ENCODE results near the gene PLEKHA3.
"Not testable (repeated sequence)": the region's sequence is repeated elsewhere in the genome, so short reads cannot be mapped to it uniquely, and the experiment has no call there.

PLEKHA3 gene

DNA sequence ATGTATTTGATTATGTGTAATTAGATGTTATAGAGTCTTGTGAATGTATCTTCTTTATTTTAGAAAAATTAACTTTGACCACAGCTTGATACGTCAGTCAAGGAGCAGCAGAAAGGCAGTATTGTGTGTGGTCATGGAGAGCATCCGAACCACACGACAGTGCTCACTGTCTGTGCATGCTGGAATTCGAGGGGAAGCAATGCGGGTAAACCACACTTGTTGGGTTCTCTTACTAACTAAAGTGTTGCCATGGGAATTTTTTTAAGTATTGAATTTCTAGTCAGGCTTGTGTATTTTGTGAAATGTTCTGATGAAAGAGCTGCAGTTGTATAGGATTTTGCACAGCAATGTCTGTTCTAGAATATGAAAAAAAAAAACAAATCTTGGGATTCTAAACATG, 24.3 kb upstream of the PLEKHA3 start:
- no peak overlapping the region for H3K27ac ChIP-seq (ENCODE audit: low read depth in 2 of 2, low read length in 2 of 2)

DNA sequence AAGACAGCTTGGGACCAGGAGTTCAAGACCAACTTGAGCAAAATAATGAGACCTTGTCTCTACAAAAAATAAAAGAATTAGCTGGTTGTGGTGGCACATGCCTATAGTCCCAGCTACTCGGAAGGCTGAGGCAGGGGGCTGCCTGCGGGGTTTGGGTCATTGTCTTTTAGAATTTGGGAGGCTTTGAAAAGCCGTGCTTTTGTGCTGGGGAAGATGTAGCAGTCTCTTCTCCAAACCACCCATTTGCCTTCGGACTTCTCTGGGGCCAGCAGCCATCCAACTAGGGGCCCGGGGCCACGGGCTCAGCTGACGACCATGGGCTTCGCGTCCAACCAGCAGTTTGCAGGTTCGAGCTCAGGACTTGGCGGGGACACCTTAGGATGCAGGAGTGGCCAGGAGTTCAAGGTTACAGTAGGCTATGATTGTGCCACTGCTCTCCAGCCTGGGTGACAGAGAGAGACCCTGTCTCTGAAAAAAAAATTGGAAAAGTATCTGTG, 22.8 kb upstream of the PLEKHA3 start:
- no peak overlapping the region for H3K9ac ChIP-seq (ENCODE audit: low read depth in 1 of 2, low read length in 2 of 2)
- H3K36me3 ChIP-seq (ENCODE audit: control insufficient read depth in 2 of 2, insufficient read depth in 2 of 2, low read length in 2 of 2), result no peaks in the 10 kb centered on the region
- H3K4me1 ChIP-seq (ENCODE audit: control insufficient read depth in 2 of 2, insufficient read depth in 2 of 2, low read length in 2 of 2), result no peaks in the 10 kb centered on the region
- no peak overlapping the region for H3K4me3 ChIP-seq (ENCODE audit: low read length in 2 of 2)
- no peaks in the 10 kb centered on the region for H3K9me3 ChIP-seq (ENCODE audit: control insufficient read depth in 2 of 2, low read length in 2 of 2)
- H3K27ac ChIP-seq (ENCODE audit: low read depth in 2 of 2, low read length in 2 of 2), result no peak overlapping the region
- H3K27me3 ChIP-seq (ENCODE audit: control insufficient read depth in 2 of 2, insufficient read depth in 2 of 2, low read length in 2 of 2), result no peaks in the 10 kb centered on the region

More for the DNA sequence above, 24.3 kb upstream of the PLEKHA3 start:
- Histone ChIP-seq H3K4me1 (ENCODE audit: control insufficient read depth in 2 of 2, insufficient read depth in 2 of 2, low read length in 2 of 2) (peaks cover 0 to 5% of the 10 kb centered on the region in 2 donors), H3K9me3 (ENCODE audit: control insufficient read depth in 2 of 2, low read length in 2 of 2) (no peaks in the 10 kb centered on the region), H3K9ac (ENCODE audit: low read depth in 1 of 2, low read length in 2 of 2) (no peak overlapping the region), H3K36me3 (ENCODE audit: control insufficient read depth in 2 of 2, insufficient read depth in 2 of 2, low read length in 2 of 2) (no peaks in the 10 kb centered on the region), H3K27me3 (ENCODE audit: control insufficient read depth in 2 of 2, insufficient read depth in 2 of 2, low read length in 2 of 2) (no peaks in the 10 kb centered on the region), H3K4me3 (ENCODE audit: low read length in 2 of 2) (no peak overlapping the region)

DNA sequence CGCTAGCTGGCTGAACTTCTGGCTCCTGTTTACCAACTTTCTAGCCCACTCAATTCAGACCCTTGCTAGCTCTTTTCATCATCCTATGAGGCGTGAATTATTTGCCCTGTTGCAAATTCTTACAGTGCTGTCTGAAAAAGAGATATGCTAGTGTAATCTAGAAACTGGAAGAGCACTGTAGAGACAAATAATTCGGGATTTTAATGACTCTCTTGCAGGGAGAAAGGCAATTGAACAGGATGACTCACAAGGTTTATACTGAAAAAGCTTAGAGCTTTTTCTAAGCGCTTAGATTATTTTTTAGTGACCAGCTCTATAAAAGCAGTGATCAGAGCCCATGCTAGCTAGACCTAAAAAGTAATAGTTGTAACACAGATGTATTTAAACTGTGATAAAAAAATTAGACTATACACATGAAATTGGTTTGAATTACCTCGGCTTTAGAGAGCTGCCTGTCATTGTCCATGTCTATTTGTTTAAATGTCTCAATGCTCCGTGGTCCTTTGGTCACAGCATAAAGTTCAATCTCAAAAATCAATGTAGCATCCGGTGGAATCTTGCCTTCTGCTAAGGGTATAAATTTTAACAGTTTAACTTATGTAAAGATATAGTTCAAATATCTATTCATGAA, 10.9 kb upstream of the PLEKHA3 start:
- H3K9me3 ChIP-seq (ENCODE audit: control insufficient read depth in 2 of 2, low read length in 2 of 2), result no peaks in the 10 kb centered on the region

DNA sequence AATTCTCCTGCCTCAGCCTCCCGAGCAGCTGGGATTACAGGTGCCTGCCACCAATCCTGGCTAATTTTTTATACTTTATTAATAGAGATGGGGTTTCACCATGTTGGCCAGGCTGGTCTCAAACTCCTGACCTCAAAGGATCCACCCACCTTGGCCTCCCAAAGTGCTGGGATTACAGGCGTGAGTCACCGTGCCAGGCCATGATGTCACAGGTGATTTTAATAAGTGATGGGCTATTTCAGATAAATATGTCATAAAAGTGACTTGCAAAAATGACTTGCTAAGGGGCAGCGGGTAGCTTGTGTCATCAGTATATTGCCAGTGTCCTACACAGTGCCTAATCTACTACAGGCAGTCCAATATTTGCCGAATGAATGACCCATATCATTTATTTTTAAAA, 8.9 kb upstream of the PLEKHA3 start:
- H3K9me3 ChIP-seq (ENCODE audit: control insufficient read depth in 2 of 2, low read length in 2 of 2); H3K9ac ChIP-seq (ENCODE audit: low read depth in 1 of 2, low read length in 2 of 2); H3K36me3 ChIP-seq (ENCODE audit: control insufficient read depth in 2 of 2, insufficient read depth in 2 of 2, low read length in 2 of 2); H3K4me3 ChIP-seq (ENCODE audit: low read length in 2 of 2); H3K27me3 ChIP-seq (ENCODE audit: control insufficient read depth in 2 of 2, insufficient read depth in 2 of 2, low read length in 2 of 2); H3K4me1 ChIP-seq (ENCODE audit: control insufficient read depth in 2 of 2, insufficient read depth in 2 of 2, low read length in 2 of 2); H3K27ac ChIP-seq (ENCODE audit: low read depth in 2 of 2, low read length in 2 of 2): not testable (repeated sequence)

More for the DNA sequence above, 10.9 kb upstream of the PLEKHA3 start:
- H3K4me1 ChIP-seq (ENCODE audit: control insufficient read depth in 2 of 2, insufficient read depth in 2 of 2, low read length in 2 of 2), result no peaks in the 10 kb centered on the region
- H3K27ac ChIP-seq (ENCODE audit: low read depth in 2 of 2, low read length in 2 of 2), result no peak overlapping the region
- H3K9ac ChIP-seq (ENCODE audit: low read depth in 1 of 2, low read length in 2 of 2), result no peak overlapping the region
- no peak overlapping the region for H3K4me3 ChIP-seq (ENCODE audit: low read length in 2 of 2)
- H3K27me3 ChIP-seq (ENCODE audit: control insufficient read depth in 2 of 2, insufficient read depth in 2 of 2, low read length in 2 of 2), result no peaks in the 10 kb centered on the region
- H3K36me3 ChIP-seq (ENCODE audit: control insufficient read depth in 2 of 2, insufficient read depth in 2 of 2, low read length in 2 of 2), result peaks cover 0 to 7% of the 10 kb centered on the region in 2 donors

DNA sequence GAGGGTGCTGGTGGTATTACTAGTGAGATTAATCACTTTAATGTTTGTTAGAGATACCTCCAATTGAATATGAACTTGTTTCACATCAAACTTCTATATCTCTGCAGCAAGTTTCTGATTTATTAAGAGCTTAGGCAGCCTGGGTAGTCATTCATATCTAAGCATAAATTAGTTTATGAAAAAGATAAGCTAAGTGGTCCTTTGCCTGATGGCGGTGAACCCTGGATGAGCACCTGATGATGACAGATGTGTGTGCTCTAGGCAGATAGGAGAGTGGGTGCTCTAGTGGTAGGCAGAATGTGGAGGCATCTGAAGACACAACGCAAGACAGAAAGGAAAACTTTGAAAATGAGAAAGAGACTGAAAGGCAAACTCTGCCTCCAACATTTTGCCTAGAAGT, 6.9 kb upstream of the PLEKHA3 start:
- Histone ChIP-seq H3K4me3 (ENCODE audit: low read length in 2 of 2) (no peak overlapping the region), H3K27me3 (ENCODE audit: control insufficient read depth in 2 of 2, insufficient read depth in 2 of 2, low read length in 2 of 2) (no peaks in the 10 kb centered on the region), H3K27ac (ENCODE audit: low read depth in 2 of 2, low read length in 2 of 2) (no peak overlapping the region), H3K36me3 (ENCODE audit: control insufficient read depth in 2 of 2, insufficient read depth in 2 of 2, low read length in 2 of 2) (no peaks in the 10 kb centered on the region), H3K9ac (ENCODE audit: low read depth in 1 of 2, low read length in 2 of 2) (no peak overlapping the region), H3K9me3 (ENCODE audit: control insufficient read depth in 2 of 2, low read length in 2 of 2) (no peaks in the 10 kb centered on the region), H3K4me1 (ENCODE audit: control insufficient read depth in 2 of 2, insufficient read depth in 2 of 2, low read length in 2 of 2) (no peaks in the 10 kb centered on the region)

DNA sequence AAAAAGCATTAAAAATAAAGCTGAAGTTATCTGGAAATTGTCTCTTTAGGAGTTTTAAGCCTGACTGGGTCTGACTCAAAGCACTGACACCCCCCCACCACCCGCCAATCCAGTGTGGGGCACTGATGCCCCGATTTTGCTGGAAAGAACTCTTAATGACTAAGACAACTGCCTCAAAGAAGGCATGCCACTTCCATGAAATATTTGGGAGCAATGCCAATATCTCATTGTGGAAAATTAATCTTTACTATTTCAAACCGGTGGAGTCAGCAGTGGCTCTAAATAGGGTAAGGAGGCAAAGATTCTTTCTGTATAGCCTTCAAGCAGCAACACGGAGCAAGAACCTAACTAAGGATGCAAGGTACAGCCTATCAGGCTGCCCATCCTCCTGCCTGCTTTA, 6.3 kb upstream of the PLEKHA3 start:
- Histone ChIP-seq H3K36me3 (ENCODE audit: control insufficient read depth in 2 of 2, insufficient read depth in 2 of 2, low read length in 2 of 2) (no peaks in the 10 kb centered on the region), H3K27ac (ENCODE audit: low read depth in 2 of 2, low read length in 2 of 2) (no peak overlapping the region), H3K9me3 (ENCODE audit: control insufficient read depth in 2 of 2, low read length in 2 of 2) (no peaks in the 10 kb centered on the region), H3K9ac (ENCODE audit: low read depth in 1 of 2, low read length in 2 of 2) (no peak overlapping the region), H3K27me3 (ENCODE audit: control insufficient read depth in 2 of 2, insufficient read depth in 2 of 2, low read length in 2 of 2) (no peaks in the 10 kb centered on the region), H3K4me3 (ENCODE audit: low read length in 2 of 2) (no peak overlapping the region), H3K4me1 (ENCODE audit: control insufficient read depth in 2 of 2, insufficient read depth in 2 of 2, low read length in 2 of 2) (peaks cover 0 to 4% of the 10 kb centered on the region in 2 donors)

DNA sequence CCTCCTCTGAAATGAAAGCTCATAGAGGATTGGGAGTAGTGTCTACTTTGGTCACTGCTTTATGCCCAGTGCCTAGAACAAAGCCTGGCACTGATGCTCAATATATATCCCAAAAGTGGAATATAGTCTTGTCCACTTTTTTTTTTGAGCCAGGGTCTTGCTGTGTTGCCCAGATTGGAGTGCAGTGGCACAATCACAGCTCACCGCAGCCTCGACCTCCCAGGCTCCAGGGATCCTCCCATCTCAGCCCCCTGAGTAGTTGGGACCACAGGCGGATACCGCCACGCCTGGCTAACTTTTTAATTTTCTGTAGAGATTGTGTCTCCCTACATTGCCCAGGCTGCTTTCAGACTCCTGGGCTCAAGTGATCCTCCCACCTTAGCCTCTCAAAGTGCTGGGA, 5.7 kb upstream of the PLEKHA3 start:
- H3K9ac ChIP-seq (ENCODE audit: low read depth in 1 of 2, low read length in 2 of 2), result no peak overlapping the region
- no peak overlapping the region for H3K4me3 ChIP-seq (ENCODE audit: low read length in 2 of 2)
- H3K36me3 ChIP-seq (ENCODE audit: control insufficient read depth in 2 of 2, insufficient read depth in 2 of 2, low read length in 2 of 2), result no peaks in the 10 kb centered on the region
- H3K27ac ChIP-seq (ENCODE audit: low read depth in 2 of 2, low read length in 2 of 2), result no peak overlapping the region
- H3K4me1 ChIP-seq (ENCODE audit: control insufficient read depth in 2 of 2, insufficient read depth in 2 of 2, low read length in 2 of 2), result peaks cover 2 to 8% of the 10 kb centered on the region in 2 donors
- H3K27me3 ChIP-seq (ENCODE audit: control insufficient read depth in 2 of 2, insufficient read depth in 2 of 2, low read length in 2 of 2), result no peaks in the 10 kb centered on the region
- no peaks in the 10 kb centered on the region for H3K9me3 ChIP-seq (ENCODE audit: control insufficient read depth in 2 of 2, low read length in 2 of 2)

DNA sequence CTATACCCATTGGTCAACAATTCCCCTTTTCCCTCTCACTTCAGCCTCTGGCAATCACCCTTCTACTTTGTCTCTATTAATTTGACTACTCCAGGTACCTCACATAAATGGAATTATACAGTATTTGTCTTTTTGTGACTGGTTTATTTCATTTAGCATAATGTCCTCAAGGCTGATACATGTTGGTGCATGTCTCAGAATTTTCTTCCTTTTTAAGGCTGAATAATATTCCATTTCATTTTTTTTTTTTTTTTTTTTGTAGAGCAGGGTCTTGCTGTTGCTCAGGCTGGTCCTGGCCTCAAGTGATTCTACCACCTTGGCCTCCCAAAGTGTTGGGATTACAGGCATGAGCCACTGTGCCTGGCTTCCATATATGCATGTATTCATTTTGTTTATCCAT, 3.8 kb upstream of the PLEKHA3 start:
- Histone ChIP-seq H3K9me3 (ENCODE audit: control insufficient read depth in 2 of 2, low read length in 2 of 2) (no peaks in the 10 kb centered on the region), H3K4me1 (ENCODE audit: control insufficient read depth in 2 of 2, insufficient read depth in 2 of 2, low read length in 2 of 2) (peaks cover 7 to 15% of the 10 kb centered on the region in 2 donors), H3K4me3 (ENCODE audit: low read length in 2 of 2) (no peak overlapping the region), H3K27ac (ENCODE audit: low read depth in 2 of 2, low read length in 2 of 2) (no peak overlapping the region), H3K9ac (ENCODE audit: low read depth in 1 of 2, low read length in 2 of 2) (no peak overlapping the region), H3K36me3 (ENCODE audit: control insufficient read depth in 2 of 2, insufficient read depth in 2 of 2, low read length in 2 of 2) (no peaks in the 10 kb centered on the region), H3K27me3 (ENCODE audit: control insufficient read depth in 2 of 2, insufficient read depth in 2 of 2, low read length in 2 of 2) (no peaks in the 10 kb centered on the region)

DNA sequence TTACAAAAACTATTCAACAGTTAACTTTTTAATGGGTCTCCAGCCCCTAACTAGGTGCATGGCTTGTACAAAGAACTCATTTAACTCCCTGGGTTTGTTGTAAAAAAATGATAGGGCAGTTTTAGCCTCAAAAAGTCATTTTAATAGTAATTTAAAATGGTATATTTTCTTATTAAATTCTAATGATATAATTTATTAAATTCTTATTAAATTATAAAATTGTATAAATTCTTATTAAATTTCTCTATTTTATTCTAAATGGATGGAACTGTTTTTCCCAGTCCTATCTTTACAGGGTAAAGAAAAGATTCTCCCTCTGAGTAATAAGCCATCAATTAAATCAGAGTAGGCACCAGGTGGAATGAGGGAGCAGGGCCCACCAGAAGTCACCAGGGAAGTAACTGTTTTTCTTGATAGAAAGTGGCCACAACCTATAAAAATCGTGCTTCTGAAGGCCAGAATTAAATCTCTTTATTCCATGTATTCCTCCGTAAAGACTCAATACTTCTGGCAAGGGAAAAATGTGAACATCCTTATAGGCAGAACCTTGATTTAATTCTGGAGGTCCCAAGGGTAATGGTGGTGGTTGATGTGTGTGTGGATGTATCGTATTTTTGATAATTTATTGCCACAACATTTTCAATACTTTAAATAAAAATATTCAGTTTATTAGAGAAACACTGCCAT, 2.7 kb upstream of the PLEKHA3 start:
- no peaks in the 10 kb centered on the region for H3K27me3 ChIP-seq (ENCODE audit: control insufficient read depth in 2 of 2, insufficient read depth in 2 of 2, low read length in 2 of 2)
- peaks cover 18 to 24% of the 10 kb centered on the region in 2 donors for H3K4me1 ChIP-seq (ENCODE audit: control insufficient read depth in 2 of 2, insufficient read depth in 2 of 2, low read length in 2 of 2)
- no peaks in the 10 kb centered on the region for H3K9me3 ChIP-seq (ENCODE audit: control insufficient read depth in 2 of 2, low read length in 2 of 2)
- H3K9ac ChIP-seq (ENCODE audit: low read depth in 1 of 2, low read length in 2 of 2), result peak overlapping the region; percentile 88 to 99
- no peak overlapping the region for H3K27ac ChIP-seq (ENCODE audit: low read depth in 2 of 2, low read length in 2 of 2)
- peak overlapping the region; percentile 91 to 100 for H3K4me3 ChIP-seq (ENCODE audit: low read length in 2 of 2)
- H3K36me3 ChIP-seq (ENCODE audit: control insufficient read depth in 2 of 2, insufficient read depth in 2 of 2, low read length in 2 of 2), result no peaks in the 10 kb centered on the region

DNA sequence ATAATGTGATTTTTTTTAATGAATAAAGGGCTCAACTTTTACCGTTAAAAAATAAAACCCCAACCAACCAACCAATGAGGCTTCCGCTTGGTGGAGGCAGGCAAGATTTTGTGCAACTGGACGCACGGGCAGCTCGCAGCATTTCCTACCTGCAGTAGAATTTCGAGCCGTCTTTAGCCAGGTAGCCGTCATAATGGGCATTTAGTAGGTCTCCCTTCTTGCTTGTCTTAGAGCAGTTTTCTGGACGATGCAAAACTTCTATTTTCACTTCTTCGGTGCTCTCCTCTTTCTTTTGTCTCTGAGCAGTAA, 2.2 kb upstream of the PLEKHA3 start:
- H3K36me3 ChIP-seq (ENCODE audit: control insufficient read depth in 2 of 2, insufficient read depth in 2 of 2, low read length in 2 of 2), result no peaks in the 10 kb centered on the region
- peaks cover 18 to 24% of the 10 kb centered on the region in 2 donors for H3K4me1 ChIP-seq (ENCODE audit: control insufficient read depth in 2 of 2, insufficient read depth in 2 of 2, low read length in 2 of 2)
- H3K27ac ChIP-seq (ENCODE audit: low read depth in 2 of 2, low read length in 2 of 2), result peak overlapping the region; percentile 91 to 98
- H3K4me3 ChIP-seq (ENCODE audit: low read length in 2 of 2), result peak overlapping the region; percentile 91 to 100
- peak overlapping the region; percentile 88 to 99 for H3K9ac ChIP-seq (ENCODE audit: low read depth in 1 of 2, low read length in 2 of 2)
- H3K27me3 ChIP-seq (ENCODE audit: control insufficient read depth in 2 of 2, insufficient read depth in 2 of 2, low read length in 2 of 2), result no peaks in the 10 kb centered on the region
- H3K9me3 ChIP-seq (ENCODE audit: control insufficient read depth in 2 of 2, low read length in 2 of 2), result no peaks in the 10 kb centered on the region
